Endothelial cell (in vitro differentiated cells): ENCODE measurements around the gene TUBGCP3. TPM values are rescaled to one million over a fixed set of nuclear protein-coding genes. Genes with fewer than 3 reads are reported as not detected.

Experiments
- DNase-seq: peaks from one replicate; pipeline ENCODE4 v3.0.0; 2021; ENCODE audit warnings: low spot score
- H3K27ac Mint-ChIP-seq: one replicate; pipeline ENCODE4 v1.8.0; 2021; ENCODE audit warnings: mixed read lengths, inconsistent platforms; ENCODE audit not compliant: unreplicated experiment
- H3K27me3 Mint-ChIP-seq: one replicate; pipeline ENCODE4 v1.8.0; 2021; ENCODE audit warnings: mild to moderate bottlenecking, moderate library complexity, mixed read lengths, inconsistent platforms; ENCODE audit not compliant: unreplicated experiment
- H3K36me3 Mint-ChIP-seq: one replicate; pipeline ENCODE4 v1.8.0; 2021; ENCODE audit warnings: mild to moderate bottlenecking, low read depth, mixed read lengths, inconsistent platforms; ENCODE audit not compliant: unreplicated experiment
- H3K4me1 Mint-ChIP-seq: one replicate; pipeline ENCODE4 v1.8.0; 2021; ENCODE audit warnings: mild to moderate bottlenecking, mixed read lengths, inconsistent platforms; ENCODE audit not compliant: unreplicated experiment
- H3K4me3 Mint-ChIP-seq: one replicate; pipeline ENCODE4 v1.8.0; 2021; ENCODE audit warnings: mild to moderate bottlenecking, mixed read lengths, inconsistent platforms; ENCODE audit not compliant: unreplicated experiment
- H3K9me3 Mint-ChIP-seq: one replicate; pipeline ENCODE4 v1.8.0; 2021; ENCODE audit warnings: mixed read lengths, inconsistent platforms; ENCODE audit not compliant: unreplicated experiment
- total RNA-seq: library from RNA; stranded (reverse); fragmentation: NEBNext Ultra II Directional; extraction: Animal tissue kit (Norgen Biotek cat#: 25700); gene quantifications from one replicate; pipeline ENCODE4 v1.2.1, GENCODE V29; 2021; ENCODE audit not compliant: unreplicated experiment
- TF ChIP-seq, protein P1 (sequence below): fragments of 200-600 bp; sonication (generic); IDR thresholded peaks from one replicate; pipeline ENCODE4 v1.5.0; 2021; ENCODE audit warnings: antibody characterized with exemption; ENCODE audit not compliant: unreplicated experiment

The TUBGCP3 gene
- total RNA-seq, 1 donor from 2014 or later: 26.8 TPM

DNA sequence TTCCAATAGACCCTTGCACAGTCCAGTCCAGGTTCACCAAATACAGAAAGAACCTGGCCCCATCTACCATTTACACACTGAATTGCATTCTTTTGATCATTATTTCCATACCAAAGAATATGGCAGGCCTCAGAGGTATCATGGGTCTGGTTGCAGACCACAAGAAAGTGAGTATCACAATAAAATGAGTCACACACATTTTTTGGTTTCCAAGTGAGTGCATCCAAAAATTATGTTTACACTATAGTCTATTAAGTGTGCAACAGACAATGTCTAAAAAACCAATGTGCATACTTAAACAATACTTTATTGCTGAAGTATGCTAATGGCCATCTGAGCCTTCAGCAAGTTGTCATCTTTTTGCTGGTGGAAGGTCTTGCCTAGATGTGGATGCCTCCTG lies 106.5 kb downstream of the TUBGCP3 start:
- Mint-ChIP-seq H3K36me3 (peaks cover 8% of the 10 kb centered on the region), H3K9me3 (no peaks in the 10 kb centered on the region), H3K4me1 (no peaks in the 10 kb centered on the region), H3K27ac (no peak overlapping the region), H3K4me3 (no peak overlapping the region), H3K27me3 (no peaks in the 10 kb centered on the region)
- TF ChIP-seq, protein P1, sequence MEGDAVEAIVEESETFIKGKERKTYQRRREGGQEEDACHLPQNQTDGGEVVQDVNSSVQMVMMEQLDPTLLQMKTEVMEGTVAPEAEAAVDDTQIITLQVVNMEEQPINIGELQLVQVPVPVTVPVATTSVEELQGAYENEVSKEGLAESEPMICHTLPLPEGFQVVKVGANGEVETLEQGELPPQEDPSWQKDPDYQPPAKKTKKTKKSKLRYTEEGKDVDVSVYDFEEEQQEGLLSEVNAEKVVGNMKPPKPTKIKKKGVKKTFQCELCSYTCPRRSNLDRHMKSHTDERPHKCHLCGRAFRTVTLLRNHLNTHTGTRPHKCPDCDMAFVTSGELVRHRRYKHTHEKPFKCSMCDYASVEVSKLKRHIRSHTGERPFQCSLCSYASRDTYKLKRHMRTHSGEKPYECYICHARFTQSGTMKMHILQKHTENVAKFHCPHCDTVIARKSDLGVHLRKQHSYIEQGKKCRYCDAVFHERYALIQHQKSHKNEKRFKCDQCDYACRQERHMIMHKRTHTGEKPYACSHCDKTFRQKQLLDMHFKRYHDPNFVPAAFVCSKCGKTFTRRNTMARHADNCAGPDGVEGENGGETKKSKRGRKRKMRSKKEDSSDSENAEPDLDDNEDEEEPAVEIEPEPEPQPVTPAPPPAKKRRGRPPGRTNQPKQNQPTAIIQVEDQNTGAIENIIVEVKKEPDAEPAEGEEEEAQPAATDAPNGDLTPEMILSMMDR: no peak
- DNase-seq: no peak

DNA sequence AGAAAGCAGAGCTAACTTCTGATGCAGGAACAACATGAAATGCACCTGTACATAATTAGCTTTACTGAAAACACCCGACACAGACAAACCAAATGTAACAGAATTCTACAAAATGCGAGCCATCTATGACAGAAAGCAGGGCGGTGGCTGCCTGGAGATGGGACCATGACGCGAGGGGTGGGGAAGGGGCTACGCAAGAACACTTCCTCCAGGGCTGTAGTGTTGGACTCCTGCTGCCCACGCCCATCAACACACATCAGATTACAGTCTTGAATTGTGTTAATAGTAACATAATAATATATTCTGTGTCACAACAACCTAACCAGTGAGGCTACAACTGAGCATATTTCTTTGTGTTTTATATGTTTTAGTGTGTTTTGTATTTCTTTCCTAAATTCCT lies 108.6 kb downstream of the TUBGCP3 start:
- Mint-ChIP-seq H3K4me1 (no peaks in the 10 kb centered on the region), H3K9me3 (no peaks in the 10 kb centered on the region), H3K27me3 (no peaks in the 10 kb centered on the region), H3K27ac (no peak overlapping the region), H3K36me3 (peaks cover 8% of the 10 kb centered on the region), H3K4me3 (no peak overlapping the region)
- TF ChIP-seq, protein P1: no peak
- no peak for DNase-seq

DNA sequence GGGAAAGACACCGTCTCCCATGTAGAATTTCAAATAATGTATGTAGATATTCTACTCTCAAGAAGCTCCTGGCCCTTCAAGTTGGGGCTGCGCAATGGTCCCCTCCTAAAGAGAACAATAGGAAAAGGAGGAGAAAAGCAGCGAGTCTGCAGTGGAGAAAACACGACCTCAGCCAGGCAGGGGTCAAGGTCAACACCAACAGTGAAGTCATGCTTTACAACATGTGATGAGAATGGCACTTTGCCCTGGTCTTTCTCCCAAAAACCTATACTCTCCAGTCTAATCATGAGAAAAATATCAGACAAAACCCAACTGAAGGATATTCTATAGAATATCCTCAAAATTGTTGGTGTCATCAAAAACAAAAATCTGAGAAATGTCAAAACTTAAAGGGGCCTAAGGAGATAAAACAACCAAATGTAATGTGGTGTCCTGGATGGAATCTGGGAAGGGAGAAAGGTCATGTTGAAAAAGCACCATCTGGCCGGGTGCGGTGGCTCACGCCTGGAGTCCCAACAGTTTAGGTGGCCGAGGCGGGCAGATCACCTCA lies 110.8 kb downstream of the TUBGCP3 start:
- DNase-seq: no peak
- Mint-ChIP-seq H3K4me3 (no peak overlapping the region), H3K27me3 (no peaks in the 10 kb centered on the region), H3K36me3 (no peaks in the 10 kb centered on the region), H3K9me3 (no peaks in the 10 kb centered on the region), H3K27ac (no peak overlapping the region), H3K4me1 (no peaks in the 10 kb centered on the region)
- TF ChIP-seq, protein P1: no peak

DNA sequence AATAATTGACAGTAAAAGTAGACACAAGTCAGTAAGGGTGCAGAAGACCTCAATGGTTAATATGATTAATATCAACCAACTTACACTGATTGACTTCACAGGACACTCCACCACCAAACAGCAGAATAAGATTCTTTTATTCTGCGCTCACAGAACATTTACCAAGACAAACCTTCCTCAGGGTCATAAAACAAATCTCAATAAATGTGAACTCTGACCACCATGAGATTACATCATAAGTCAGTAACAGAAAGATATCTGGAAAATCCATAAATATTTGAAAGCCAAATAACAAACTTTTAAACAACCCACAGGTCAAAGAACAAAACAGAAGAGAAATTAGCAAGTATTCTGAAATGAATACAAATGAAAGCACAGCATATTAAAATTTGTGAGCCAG lies 112.1 kb downstream of the TUBGCP3 start:
- Mint-ChIP-seq H3K27ac (no peak overlapping the region), H3K4me3 (no peak overlapping the region)

DNA sequence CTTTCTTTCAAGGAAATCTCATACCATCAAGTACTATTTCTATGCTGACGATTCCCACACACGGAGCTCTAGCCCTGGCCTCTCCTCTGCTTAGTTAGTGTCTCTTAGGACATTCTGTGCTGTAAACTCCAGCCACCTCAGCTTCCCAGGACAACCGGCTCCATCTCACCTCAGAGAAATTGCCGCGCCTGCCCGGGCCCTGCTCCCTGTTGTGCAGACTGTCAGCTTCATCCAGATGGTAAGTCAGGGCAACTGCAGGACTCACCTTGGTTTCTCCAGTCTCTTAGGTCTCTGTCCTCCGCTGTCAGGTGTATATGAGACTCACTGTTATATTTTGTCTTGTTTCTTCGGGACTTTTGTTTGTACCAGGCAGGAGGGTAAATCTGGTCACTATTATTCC lies 113.1 kb downstream of the TUBGCP3 start:
- Mint-ChIP-seq H3K9me3 (no peaks in the 10 kb centered on the region), H3K4me3 (no peak overlapping the region), H3K27ac (no peak overlapping the region), H3K27me3 (no peaks in the 10 kb centered on the region), H3K4me1 (no peaks in the 10 kb centered on the region), H3K36me3 (no peaks in the 10 kb centered on the region)
- TF ChIP-seq, protein P1: no peak
- DNase-seq: no peak

More for the DNA sequence above, 112.1 kb downstream of the TUBGCP3 start:
- no peaks in the 10 kb centered on the region for H3K27me3 Mint-ChIP-seq
- H3K4me1 Mint-ChIP-seq: no peaks in the 10 kb centered on the region
- TF ChIP-seq, protein P1: no peak
- DNase-seq: no peak
- no peaks in the 10 kb centered on the region for H3K9me3 Mint-ChIP-seq
- H3K36me3 Mint-ChIP-seq: no peaks in the 10 kb centered on the region
